ENCODE data around the gene TGM1.

DNA sequence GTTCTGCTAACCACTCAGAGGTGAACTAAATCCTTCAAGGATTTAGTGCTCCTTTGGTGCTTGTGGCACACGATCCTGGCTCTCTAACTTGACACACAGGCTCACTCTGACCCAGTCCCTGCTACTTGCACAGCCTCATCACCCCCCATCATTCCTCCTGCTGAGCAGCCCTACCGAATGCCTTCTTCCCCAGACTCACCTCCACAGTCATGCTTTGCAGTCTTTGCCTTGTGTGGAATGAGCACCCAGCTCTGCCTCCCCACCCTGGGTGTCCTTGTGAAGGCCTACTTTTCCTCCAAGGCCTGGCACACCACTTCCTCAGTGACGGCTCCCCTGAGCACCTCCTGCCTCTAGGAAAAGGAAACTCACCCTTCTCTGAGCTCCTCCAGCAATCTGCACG is 12.6 kb downstream of the TGM1 start:
- TF ChIP-seq, protein P1, sequence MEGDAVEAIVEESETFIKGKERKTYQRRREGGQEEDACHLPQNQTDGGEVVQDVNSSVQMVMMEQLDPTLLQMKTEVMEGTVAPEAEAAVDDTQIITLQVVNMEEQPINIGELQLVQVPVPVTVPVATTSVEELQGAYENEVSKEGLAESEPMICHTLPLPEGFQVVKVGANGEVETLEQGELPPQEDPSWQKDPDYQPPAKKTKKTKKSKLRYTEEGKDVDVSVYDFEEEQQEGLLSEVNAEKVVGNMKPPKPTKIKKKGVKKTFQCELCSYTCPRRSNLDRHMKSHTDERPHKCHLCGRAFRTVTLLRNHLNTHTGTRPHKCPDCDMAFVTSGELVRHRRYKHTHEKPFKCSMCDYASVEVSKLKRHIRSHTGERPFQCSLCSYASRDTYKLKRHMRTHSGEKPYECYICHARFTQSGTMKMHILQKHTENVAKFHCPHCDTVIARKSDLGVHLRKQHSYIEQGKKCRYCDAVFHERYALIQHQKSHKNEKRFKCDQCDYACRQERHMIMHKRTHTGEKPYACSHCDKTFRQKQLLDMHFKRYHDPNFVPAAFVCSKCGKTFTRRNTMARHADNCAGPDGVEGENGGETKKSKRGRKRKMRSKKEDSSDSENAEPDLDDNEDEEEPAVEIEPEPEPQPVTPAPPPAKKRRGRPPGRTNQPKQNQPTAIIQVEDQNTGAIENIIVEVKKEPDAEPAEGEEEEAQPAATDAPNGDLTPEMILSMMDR (IDR thresholded peaks at IDR 0.05; ENCODE audit: low read depth, low read length): no peak
- no peak for TF ChIP-seq POLR2A (IDR thresholded peaks at IDR 0.05; ENCODE audit: extremely low read depth, insufficient read length)
- TF ChIP-seq MYC (IDR thresholded peaks at IDR 0.05; ENCODE audit: low read depth, low read length): no peak
